ENCODE measurements around the gene FPGS.

DNA sequence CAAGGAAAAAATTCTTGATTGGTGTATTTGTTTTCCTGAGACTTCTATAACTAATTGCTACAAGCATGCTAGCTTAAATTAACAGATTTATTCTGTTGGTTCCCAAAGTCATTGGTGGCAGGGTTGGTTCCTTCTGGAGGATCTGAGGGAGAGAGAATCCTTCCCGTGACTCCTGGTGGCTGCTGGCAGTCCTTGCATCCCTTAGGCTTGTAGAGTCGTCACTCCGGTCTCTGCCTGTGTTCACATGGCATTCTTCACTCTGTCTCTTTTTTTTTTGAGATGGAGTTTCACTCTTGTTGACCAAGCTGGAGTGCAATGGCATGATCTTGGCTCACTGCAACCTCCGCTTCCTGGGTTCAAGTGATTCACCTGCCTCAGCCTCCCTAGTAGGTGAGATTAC, 11.6 kb upstream of the FPGS start:
- TF ChIP-seq POLR2A (IDR thresholded peaks at IDR 0.05) = no peak
- TF ChIP-seq, protein P1, sequence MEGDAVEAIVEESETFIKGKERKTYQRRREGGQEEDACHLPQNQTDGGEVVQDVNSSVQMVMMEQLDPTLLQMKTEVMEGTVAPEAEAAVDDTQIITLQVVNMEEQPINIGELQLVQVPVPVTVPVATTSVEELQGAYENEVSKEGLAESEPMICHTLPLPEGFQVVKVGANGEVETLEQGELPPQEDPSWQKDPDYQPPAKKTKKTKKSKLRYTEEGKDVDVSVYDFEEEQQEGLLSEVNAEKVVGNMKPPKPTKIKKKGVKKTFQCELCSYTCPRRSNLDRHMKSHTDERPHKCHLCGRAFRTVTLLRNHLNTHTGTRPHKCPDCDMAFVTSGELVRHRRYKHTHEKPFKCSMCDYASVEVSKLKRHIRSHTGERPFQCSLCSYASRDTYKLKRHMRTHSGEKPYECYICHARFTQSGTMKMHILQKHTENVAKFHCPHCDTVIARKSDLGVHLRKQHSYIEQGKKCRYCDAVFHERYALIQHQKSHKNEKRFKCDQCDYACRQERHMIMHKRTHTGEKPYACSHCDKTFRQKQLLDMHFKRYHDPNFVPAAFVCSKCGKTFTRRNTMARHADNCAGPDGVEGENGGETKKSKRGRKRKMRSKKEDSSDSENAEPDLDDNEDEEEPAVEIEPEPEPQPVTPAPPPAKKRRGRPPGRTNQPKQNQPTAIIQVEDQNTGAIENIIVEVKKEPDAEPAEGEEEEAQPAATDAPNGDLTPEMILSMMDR (IDR thresholded peaks at IDR 0.05) = no peak

All from gastroesophageal sphincter (tissue), 3 donors.